Adrenal gland (tissue), 12 donors: Measurements from ENCODE around the gene CKM. TPM values are rescaled to one million over a fixed set of nuclear protein-coding genes. Genes with fewer than 3 reads are reported as not detected.
A peak's percentile ranks its signal among the peaks of the same experiment; 100 is the strongest.

Experiments used
- DNase-seq, 7 donors: peaks; one replicate each; pipeline ENCODE4 v3.0.0-alpha.2; 2019 to 2020
- H3K27ac ChIP-seq, 5 donors: fragments of 200-600 bp; sonication (generic) in 4 of 5; 1 replicate in 3 of 5; 2 replicates in 2 of 5; pipeline versions ENCODE4 v1.5.1 to v1.8.0; 2016 to 2020; ENCODE audit warnings: mild to moderate bottlenecking in 1 of 5
- H3K27me3 ChIP-seq: fragments of 200-600 bp; 2 replicates; pipeline ENCODE4 v1.8.0; 2021
- H3K36me3 ChIP-seq, 2 donors: fragments of 200-600 bp; replicated peaks in 1 of 2; 1 replicate in 1 of 2; 2 replicates in 1 of 2; pipeline versions ENCODE4 v1.5.1 to v1.8.0; 2018 to 2022
- H3K4me1 ChIP-seq, 2 donors: fragments of 200-600 bp; replicated peaks in 1 of 2; 1 replicate in 1 of 2; 2 replicates in 1 of 2; pipeline versions ENCODE4 v1.5.1 to v1.8.0; 2018 to 2021
- H3K4me3 ChIP-seq, 4 donors: fragments of 200-600 bp; sonication (generic) in 3 of 4; one replicate each; pipeline ENCODE4 v1.5.1; 2016 to 2018
- H3K9me3 ChIP-seq, 3 donors: fragments of 200-600 bp; sonication (generic) in 1 of 3; replicated peaks in 1 of 3; 1 replicate in 2 of 3; 2 replicates in 1 of 3; pipeline versions ENCODE4 v1.5.1 to v1.8.0; 2016 to 2021
- CTCF ChIP-seq, 6 experiments: fragments of 450-650 bp in 4 of 6; fragments of 200-600 bp in 2 of 6; sonication (generic) in 1 of 6; IDR thresholded peaks; 1 replicate in 5 of 6; 2 replicates in 1 of 6; pipeline versions ENCODE4 v1.5.1 to v1.8.0; 2016 to 2021; ENCODE audit warnings: antibody characterized with exemption in 6 of 6, mild to moderate bottlenecking in 2 of 6, moderate library complexity in 1 of 6
- POLR2A ChIP-seq, 2 donors: fragments of 450-650 bp; IDR thresholded peaks; one replicate each; pipeline ENCODE4 v1.6.1; 2017; ENCODE audit warnings: antibody characterized with exemption in 2 of 2, mild to moderate bottlenecking in 2 of 2, moderate library complexity in 1 of 2
- WGBS, 4 donors: extraction: QIAGEN DNeasy Blood & Tissue Kit in 2 of 4; methylation state at CpG; one replicate each; pipeline versions ENCODE4 v1.1.5 to v1.1.7; 2013 to 2017; 5-methylcytosine and 5-hydroxymethylcytosine counted together
- intact Hi-C, 2 donors: fragments of 100-400 bp; cut with DNase I; formaldehyde crosslinking; loops; one replicate each; pipeline versions ENCODE4 v1.14.1 to v1.15.0; 2022 to 2023
- polyA plus RNA-seq, 3 donors: library from polyadenylated mRNA; stranded (reverse); fragments of 200-250 nt in 2 of 3; fragments of 350-450 nt in 1 of 3; fragmentation: Illumina TruSeq in 1 of 3; extraction: RNeasy Lipid Tissue Mini Kit (QIAGEN cat#74804) in 1 of 3; gene quantifications; one replicate each; pipeline ENCODE4 v1.2.3, GENCODE V29; 2013 to 2014
- total RNA-seq, 9 donors: library from RNA; depleted of rRNA in 4 of 9; stranded (reverse); fragments of >200 nt in 4 of 9; fragments of 120-200 nt in 1 of 9; fragmentation: NEBNext Ultra II Directional in 1 of 9; extraction: Animal tissue kit (Norgen Biotek cat#: 25700) in 1 of 9; gene quantifications; one replicate each; pipeline versions ENCODE4 v1.1.0 to v1.2.4, GENCODE V29; 2013 to 2023
- donor health status: healthy with polysubstance abuse.
- donor health status: Bipolar disorder and iron deficiency.
- donor health status: DM: yes; HTN: yes; CAD: no.
- donor health status: DM: no; HTN: no; CAD: no.
- donor health status: DM: no; HTN: no; CAD: no.
- donor health status: DM: yes; HTN: yes; CAD: no.

CKM gene
- total and polyA plus RNA-seq, 12 donors, result 0.33 to 51.3 (median 1.4) TPM; not detected in 6

GRCh38 chr19:45295873-45296272 lies 26.8 kb downstream of the CKM start:
- Histone ChIP-seq H3K27me3 (no peaks in the 10 kb centered on the region), H3K4me1 (peaks cover 9 to 11% of the 10 kb centered on the region in 2 donors), H3K9me3 (no peaks in the 10 kb centered on the region), H3K27ac (no peak overlapping the region), H3K36me3 (peaks cover 0 to 11% of the 10 kb centered on the region in 2 donors), H3K4me3 (no peak overlapping the region)
- TF ChIP-seq POLR2A (IDR thresholded peaks at IDR 0.05), result no peak
- TF ChIP-seq CTCF (IDR thresholded peaks at IDR 0.05), result no peak
- no peak for DNase-seq
- intact Hi-C loops, result no loop called here

- WGBS, 4 donors, result 58 to 76% (median 62%) methylated on average over 12 of the region's 12 CpGs
- peaks cover 0 to 10% of the 10 kb centered on the region in 2 donors for H3K36me3 ChIP-seq
- H3K4me1 ChIP-seq, result peaks cover 9 to 11% of the 10 kb centered on the region in 2 donors
- H3K27me3 ChIP-seq, result no peaks in the 10 kb centered on the region
- H3K4me3 ChIP-seq, result no peak overlapping the region
- intact Hi-C loops, result no loop called here
- TF ChIP-seq POLR2A (IDR thresholded peaks at IDR 0.05), result no peak
- no peak for TF ChIP-seq CTCF (IDR thresholded peaks at IDR 0.05)
- peak; percentile 72 to 91 (median 80) for DNase-seq
- peak overlapping the region in 2 of 5 donors; percentile 49 to 50 for H3K27ac ChIP-seq
- no peaks in the 10 kb centered on the region for H3K9me3 ChIP-seq
These were observed 28.2 kb downstream of the CKM start for GRCh38 chr19:45294291-45295029.

- peaks cover 0 to 10% of the 10 kb centered on the region in 2 donors for H3K36me3 ChIP-seq
- 82 to 97% (median 89%) methylated on average over 4 of the region's 4 CpGs for WGBS, 4 donors
- H3K27ac ChIP-seq, result no peak overlapping the region
These were observed 29.0 kb downstream of the CKM start for GRCh38 chr19:45293682-45294081.

GRCh38 chr19:45291834-45292233 lies 30.8 kb downstream of the CKM start:
- WGBS, 4 donors, result 90 to 97% (median 93%) methylated on average over 1 of the region's 1 CpG
- TF ChIP-seq POLR2A (IDR thresholded peaks at IDR 0.05), result no peak
- TF ChIP-seq CTCF (IDR thresholded peaks at IDR 0.05), result no peak
- H3K4me3 ChIP-seq, result no peak overlapping the region
- peaks cover 0 to 13% of the 10 kb centered on the region in 2 donors for H3K36me3 ChIP-seq
- peaks cover 9 to 11% of the 10 kb centered on the region in 2 donors for H3K4me1 ChIP-seq
- no peak overlapping the region for H3K27ac ChIP-seq
- DNase-seq, result no peak
- H3K9me3 ChIP-seq, result no peaks in the 10 kb centered on the region
- no peaks in the 10 kb centered on the region for H3K27me3 ChIP-seq
- intact Hi-C loops, result no loop called here

More at GRCh38 chr19:45293682-45294081, 29.0 kb downstream of the CKM start:
- intact Hi-C loops, result no loop called here
- H3K27me3 ChIP-seq, result no peaks in the 10 kb centered on the region
- peaks cover 9 to 11% of the 10 kb centered on the region in 2 donors for H3K4me1 ChIP-seq
- H3K9me3 ChIP-seq, result no peaks in the 10 kb centered on the region
- no peak overlapping the region for H3K4me3 ChIP-seq
- no peak for DNase-seq
- no peak for TF ChIP-seq CTCF (IDR thresholded peaks at IDR 0.05)
